Lower leg skin (tissue), 4 donors: Measurements from ENCODE around the gene STAT5B. TPM values are rescaled to one million over a fixed set of nuclear protein-coding genes. Genes with fewer than 3 reads are reported as not detected.
"Not testable (repeated sequence)": the region's sequence is repeated elsewhere in the genome, so short reads cannot be mapped to it uniquely, and the experiment has no call there.

Experiments
- DNase-seq, 2 donors: peaks; one replicate each; pipeline ENCODE4 v3.0.0-alpha.2; 2019; ENCODE audit warnings: low spot score in 2 of 2
- H3K4me3 ChIP-seq: fragments of 200-600 bp; sonication (generic); 2 replicates; pipeline ENCODE4 v1.5.1; 2017; ENCODE audit warnings: mild to moderate bottlenecking, low read depth; ENCODE audit not compliant: poor library complexity, severe bottlenecking
- POLR2A ChIP-seq, 2 donors: fragments of 450-650 bp; IDR thresholded peaks; one replicate each; pipeline ENCODE4 v1.6.1; 2016 to 2017; ENCODE audit warnings: antibody characterized with exemption in 2 of 2, mild to moderate bottlenecking in 1 of 2, moderate library complexity in 1 of 2
- WGBS, 2 donors: methylation state at CpG; one replicate each; pipeline ENCODE4 v1.1.5; 2018; 5-methylcytosine and 5-hydroxymethylcytosine counted together
- intact Hi-C: fragments of 100-400 bp; cut with DNase I; formaldehyde crosslinking; loops from one replicate; pipeline ENCODE4 v1.15.0; 2023; ENCODE audit warnings: low total_unique reads
- total RNA-seq, 4 donors: library from RNA; depleted of rRNA; stranded (reverse); fragments of >200 nt; gene quantifications; one replicate each; pipeline ENCODE4 v1.1.0, GENCODE V29; 2016
- TF ChIP-seq, protein P1 (sequence below), 3 donors: fragments of 450-650 bp; IDR thresholded peaks; one replicate each; pipeline ENCODE4 v1.5.1; 2016; ENCODE audit warnings: antibody characterized with exemption in 3 of 3, mild to moderate bottlenecking in 3 of 3, moderate library complexity in 2 of 3

STAT5B gene
- total RNA-seq, 4 donors from 2014 or later, result 40.2 to 72.4 (median 50.5) TPM

DNA sequence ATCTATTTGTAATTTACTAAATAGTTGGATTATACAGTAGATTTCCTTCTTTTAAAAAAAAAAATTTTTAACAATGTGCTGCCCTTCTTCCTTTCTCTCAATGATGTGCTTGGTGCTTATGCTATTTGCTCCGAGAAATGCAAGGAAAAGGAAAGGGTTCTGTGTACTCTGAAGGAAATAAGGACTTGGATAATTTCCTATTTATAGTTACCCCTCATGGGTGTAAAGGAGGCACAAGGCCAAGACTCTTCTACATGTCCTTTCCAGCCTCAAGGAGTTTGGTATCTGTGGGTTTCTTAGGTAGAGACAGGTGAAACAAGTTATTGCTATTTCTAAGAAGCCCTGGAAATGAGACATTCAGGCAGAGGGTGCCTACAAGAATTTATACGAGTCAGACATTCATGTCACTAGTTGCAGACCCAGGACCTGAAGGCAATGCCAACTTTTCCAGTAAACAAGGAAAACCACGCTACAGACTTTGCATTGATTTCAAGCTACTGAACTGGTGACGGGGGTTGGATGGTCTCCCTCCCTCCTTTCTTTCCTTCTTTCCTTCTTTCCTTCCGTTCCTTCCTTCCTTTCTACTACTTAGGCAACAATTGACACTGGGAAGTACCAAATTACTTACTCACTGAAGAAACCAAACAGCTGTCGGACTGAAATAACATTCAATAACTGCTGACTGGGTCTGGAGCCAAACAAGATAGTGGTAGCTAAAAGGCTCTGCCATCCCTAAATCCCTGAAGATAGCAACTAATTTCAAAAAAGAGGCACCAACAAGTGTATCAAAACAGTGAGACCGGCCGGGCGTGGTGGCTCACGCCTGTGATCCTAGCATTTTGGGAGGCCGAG, 48.1 kb downstream of the STAT5B start:
- TF ChIP-seq POLR2A (IDR thresholded peaks at IDR 0.05), result no peak
- TF ChIP-seq, protein P1, sequence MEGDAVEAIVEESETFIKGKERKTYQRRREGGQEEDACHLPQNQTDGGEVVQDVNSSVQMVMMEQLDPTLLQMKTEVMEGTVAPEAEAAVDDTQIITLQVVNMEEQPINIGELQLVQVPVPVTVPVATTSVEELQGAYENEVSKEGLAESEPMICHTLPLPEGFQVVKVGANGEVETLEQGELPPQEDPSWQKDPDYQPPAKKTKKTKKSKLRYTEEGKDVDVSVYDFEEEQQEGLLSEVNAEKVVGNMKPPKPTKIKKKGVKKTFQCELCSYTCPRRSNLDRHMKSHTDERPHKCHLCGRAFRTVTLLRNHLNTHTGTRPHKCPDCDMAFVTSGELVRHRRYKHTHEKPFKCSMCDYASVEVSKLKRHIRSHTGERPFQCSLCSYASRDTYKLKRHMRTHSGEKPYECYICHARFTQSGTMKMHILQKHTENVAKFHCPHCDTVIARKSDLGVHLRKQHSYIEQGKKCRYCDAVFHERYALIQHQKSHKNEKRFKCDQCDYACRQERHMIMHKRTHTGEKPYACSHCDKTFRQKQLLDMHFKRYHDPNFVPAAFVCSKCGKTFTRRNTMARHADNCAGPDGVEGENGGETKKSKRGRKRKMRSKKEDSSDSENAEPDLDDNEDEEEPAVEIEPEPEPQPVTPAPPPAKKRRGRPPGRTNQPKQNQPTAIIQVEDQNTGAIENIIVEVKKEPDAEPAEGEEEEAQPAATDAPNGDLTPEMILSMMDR (IDR thresholded peaks at IDR 0.05), result no peak
- intact Hi-C loops, result no loop called here
- 74% methylated on average over 11 of the region's 11 CpGs for WGBS, 2 donors
- H3K4me3 ChIP-seq, result no peak overlapping the region
- DNase-seq, result peak in 1 of 2 donors; percentile 4

DNA sequence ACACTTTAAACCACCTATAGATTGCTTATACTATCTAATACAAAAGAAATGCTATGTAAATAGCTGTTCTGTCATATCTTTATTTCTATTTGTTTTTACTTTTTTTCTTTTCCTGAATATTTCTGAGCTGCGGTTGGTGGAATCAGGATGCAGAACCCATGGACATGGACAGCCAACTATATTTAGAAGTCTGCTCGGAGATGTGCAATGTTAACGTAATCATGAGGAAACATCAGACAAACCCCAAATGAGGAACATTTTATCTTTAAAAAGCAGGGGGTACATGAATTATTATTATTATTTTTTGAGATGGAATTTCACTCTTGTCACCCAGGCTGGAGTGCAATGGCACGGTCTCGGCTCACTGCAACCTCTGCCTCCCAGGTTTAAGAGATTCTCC, 50.5 kb downstream of the STAT5B start:
- no peak overlapping the region for H3K4me3 ChIP-seq
- no peak for TF ChIP-seq POLR2A (IDR thresholded peaks at IDR 0.05)
- TF ChIP-seq, protein P1 (IDR thresholded peaks at IDR 0.05), result no peak
- no peak for DNase-seq
- intact Hi-C loops, result no loop called here
- 92 to 96% methylated on average over 5 of the region's 5 CpGs for WGBS, 2 donors

DNA sequence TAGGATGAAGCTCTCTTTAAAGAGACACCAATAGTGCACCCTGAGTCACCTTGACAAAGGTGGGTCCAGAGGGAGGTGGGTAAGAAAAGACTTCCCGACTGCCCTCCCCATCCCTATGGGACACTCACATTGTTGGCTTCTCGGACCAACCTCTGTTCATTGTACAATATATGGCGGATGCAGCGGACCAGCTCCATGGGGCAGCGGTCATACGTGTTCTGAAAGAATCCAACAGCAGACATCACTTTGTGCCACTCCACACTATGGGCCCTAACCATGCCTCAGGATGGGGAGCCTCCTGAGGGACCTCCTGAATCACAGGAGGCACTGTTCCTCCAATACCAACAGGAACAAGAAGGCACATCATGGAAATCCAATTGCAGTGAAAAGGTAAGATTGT, 51.5 kb downstream of the STAT5B start:
- peak in 1 of 2 donors; percentile 54 for DNase-seq
- 98% methylated on average over 6 of the region's 6 CpGs for WGBS, 2 donors
- TF ChIP-seq, protein P1 (IDR thresholded peaks at IDR 0.05), result no peak
- no peak for TF ChIP-seq POLR2A (IDR thresholded peaks at IDR 0.05)
- no peak overlapping the region for H3K4me3 ChIP-seq
- intact Hi-C loops, result no loop called here

DNA sequence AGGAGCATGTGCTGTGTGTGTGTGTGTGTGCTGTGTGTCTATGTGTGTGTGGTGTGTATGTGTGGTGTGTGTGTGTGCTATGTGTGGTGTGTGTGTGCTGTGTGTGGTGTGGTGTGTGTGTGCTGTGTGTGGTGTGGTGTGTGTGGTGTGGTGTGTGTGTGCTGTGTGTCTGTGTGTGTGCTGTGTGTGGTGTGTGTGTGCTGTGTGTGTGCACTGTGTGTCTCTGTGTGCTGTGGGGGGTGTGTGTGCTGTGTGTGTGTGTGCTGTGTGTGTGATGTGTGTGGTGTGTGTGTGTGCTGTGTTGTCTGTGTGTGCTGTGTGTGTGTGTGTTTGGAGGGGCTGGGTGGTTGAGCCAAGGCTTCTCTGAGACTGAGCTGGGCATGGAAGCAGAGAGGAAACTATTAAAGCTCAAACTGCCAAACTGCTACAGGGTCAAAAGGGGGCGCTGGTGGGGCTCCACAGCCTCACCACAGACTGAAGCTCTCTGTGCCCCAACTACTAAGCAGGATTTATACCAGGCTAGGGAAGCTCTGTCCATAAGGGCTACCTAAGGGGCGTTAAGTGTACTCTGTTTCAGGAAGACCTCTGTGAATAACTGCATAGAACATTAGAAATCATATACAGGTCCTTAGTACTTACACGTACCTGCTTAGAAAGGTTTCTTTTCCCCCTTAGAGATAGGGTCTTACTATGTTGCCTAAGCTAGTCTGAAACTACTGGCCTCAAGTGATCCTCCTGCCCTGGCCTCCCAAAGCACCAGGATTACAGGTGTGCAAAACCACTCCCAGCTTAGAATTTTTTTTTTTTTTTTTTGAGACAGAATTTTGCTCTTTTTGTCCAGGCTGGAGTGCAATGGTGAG, 54.1 kb downstream of the STAT5B start:
- no peak overlapping the region for H3K4me3 ChIP-seq
- TF ChIP-seq, protein P1 (IDR thresholded peaks at IDR 0.05), result peak in 1 of 3 donors; percentile 53
- TF ChIP-seq POLR2A (IDR thresholded peaks at IDR 0.05), result no peak
- intact Hi-C loops, result no loop called here
- WGBS, 2 donors, result 56 to 60% methylated on average over 3 of the region's 3 CpGs
- peak in 1 of 2 donors; percentile 82 for DNase-seq

DNA sequence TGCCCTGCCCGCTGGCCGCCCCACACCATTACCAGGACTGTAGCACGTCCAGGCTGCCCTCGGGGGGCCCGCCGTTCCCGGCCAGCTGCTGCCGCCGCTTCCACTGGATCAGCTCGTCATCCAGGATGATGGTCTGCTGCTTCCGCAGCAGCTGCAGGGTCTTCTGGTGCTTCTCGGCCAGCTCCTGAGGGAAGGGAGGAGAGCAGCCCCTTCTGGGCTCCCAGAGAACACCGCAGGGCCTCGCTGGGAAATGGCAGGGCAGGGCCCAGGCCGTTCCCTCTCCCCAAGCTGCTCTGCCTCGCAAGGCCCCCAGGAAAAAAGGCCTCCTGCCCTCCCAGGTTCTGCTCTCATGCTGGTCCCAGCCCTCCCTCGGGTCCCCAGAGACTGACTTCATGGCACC, 56.9 kb downstream of the STAT5B start:
- H3K4me3 ChIP-seq, DNase-seq, intact Hi-C loops: not testable (repeated sequence)
- WGBS, 2 donors, result no CpG with 5 or more reads among the region's 17 CpGs

DNA sequence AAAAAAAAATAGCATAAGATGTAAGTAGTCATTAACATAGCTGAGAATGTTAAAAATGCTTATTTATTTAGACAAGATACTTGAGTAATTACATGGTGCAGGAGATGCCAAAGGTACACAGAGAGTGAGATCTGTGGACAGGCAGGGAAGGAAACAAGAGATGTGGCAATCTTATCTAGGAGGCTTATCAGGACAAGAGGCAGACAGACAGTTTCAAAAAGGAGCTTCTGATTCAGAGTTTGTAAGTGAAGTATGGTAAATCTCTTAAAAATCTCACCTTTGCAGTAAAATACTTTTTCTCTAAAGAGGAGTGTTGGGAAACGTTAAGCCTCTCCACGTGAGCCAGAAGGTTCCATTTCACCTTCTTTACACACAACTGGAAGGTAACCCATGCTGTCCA, 62.0 kb downstream of the STAT5B start:
- TF ChIP-seq, protein P1 (IDR thresholded peaks at IDR 0.05), result no peak
- no peak for TF ChIP-seq POLR2A (IDR thresholded peaks at IDR 0.05)
- no peak for DNase-seq
- H3K4me3 ChIP-seq, result no peak overlapping the region
- WGBS, 2 donors, result 79 to 94% methylated on average over 2 of the region's 2 CpGs
- intact Hi-C loops, result no loop called here
